GM13976 (cell line): ENCODE measurements around the gene SLC16A11.

Source experiments
- DNase-seq: peaks from one replicate; pipeline ENCODE4 v3.0.0; 2012; ENCODE audit warnings: low spot score
- CTCF ChIP-seq: IDR thresholded peaks from 2 replicates; pipeline ENCODE4 v1.5.1; 2012; ENCODE audit warnings: borderline replicate concordance, mild to moderate bottlenecking; ENCODE audit not compliant: insufficient read depth; ENCODE audit errors: extremely low read depth, missing control alignments, control extremely low read depth
- in situ Hi-C: fragments of 300-500 bp; cut with MboI; formaldehyde crosslinking; loops from one replicate; pipeline ENCODE4 v1.12.0; 2022; ENCODE audit warnings: low sequenced_read_pairs, mixed read lengths, inconsistent platforms; ENCODE audit not compliant: unreplicated experiment

SLC16A11 gene

GRCh38 chr17:7002288-7003047 is 41.4 kb downstream of the SLC16A11 start:
- no peak for DNase-seq
- TF ChIP-seq CTCF = no peak
- in situ Hi-C loops = loop anchor here (5.0 to 25.0 kb wide), 2 partner anchors 90 to 340 kb away; partner anchors contain the start of genes C17orf100 and MED31

GRCh38 chr17:7001318-7001961 is 42.5 kb downstream of the SLC16A11 start:
- in situ Hi-C loops = loop anchor here (5.0 to 25.0 kb wide), 2 partner anchors 89 to 339 kb away; partner anchors contain the start of genes C17orf100 and MED31
- TF ChIP-seq CTCF = peak; percentile 34

GRCh38 chr17:6998855-6999508 is 44.9 kb downstream of the SLC16A11 start:
- no peak for TF ChIP-seq CTCF
- in situ Hi-C loops = no loop called here

More at GRCh38 chr17:7001318-7001961, 42.5 kb downstream of the SLC16A11 start:
- no peak for DNase-seq

GRCh38 chr17:6997171-6997570 is 46.7 kb downstream of the SLC16A11 start:
- in situ Hi-C loops = no loop called here
- no peak for DNase-seq
- no peak for TF ChIP-seq CTCF

More at GRCh38 chr17:6998855-6999508, 44.9 kb downstream of the SLC16A11 start:
- DNase-seq = no peak

- in situ Hi-C loops = no loop called here
- DNase-seq = no peak
These were observed 47.5 kb downstream of the SLC16A11 start for GRCh38 chr17:6996256-6997011.

More at GRCh38 chr17:6996256-6997011, 47.5 kb downstream of the SLC16A11 start:
- TF ChIP-seq CTCF = no peak
